ENCODE results near the gene PLAGL1.
"Not testable (repeated sequence)": the region's sequence is repeated elsewhere in the genome, so short reads cannot be mapped to it uniquely, and the experiment has no call there.

The PLAGL1 gene

DNA sequence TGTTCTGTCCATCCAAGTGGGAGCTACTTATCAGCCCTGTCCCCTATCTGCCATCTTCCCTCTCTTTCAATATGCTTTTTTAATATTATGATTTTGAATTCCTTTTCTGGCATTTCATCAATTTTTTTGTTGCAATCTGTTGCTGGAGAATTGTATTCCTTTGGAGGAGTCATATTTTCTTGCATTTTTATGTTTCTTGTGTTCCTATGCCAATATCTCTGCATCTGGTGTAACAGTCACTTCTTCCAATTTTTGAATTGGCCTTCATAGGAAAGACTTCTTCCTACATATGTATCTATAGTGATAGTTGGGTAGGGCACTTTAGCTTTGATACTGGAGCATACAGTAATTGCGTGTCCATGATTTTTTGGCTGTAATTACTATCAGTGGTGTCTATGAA lies 73.7 kb downstream of the PLAGL1 start:
- no peak overlapping the region for H3K9ac ChIP-seq
- H3K4me1 ChIP-seq (ENCODE audit: low read depth, poor library complexity, severe bottlenecking): no peaks in the 10 kb centered on the region

DNA sequence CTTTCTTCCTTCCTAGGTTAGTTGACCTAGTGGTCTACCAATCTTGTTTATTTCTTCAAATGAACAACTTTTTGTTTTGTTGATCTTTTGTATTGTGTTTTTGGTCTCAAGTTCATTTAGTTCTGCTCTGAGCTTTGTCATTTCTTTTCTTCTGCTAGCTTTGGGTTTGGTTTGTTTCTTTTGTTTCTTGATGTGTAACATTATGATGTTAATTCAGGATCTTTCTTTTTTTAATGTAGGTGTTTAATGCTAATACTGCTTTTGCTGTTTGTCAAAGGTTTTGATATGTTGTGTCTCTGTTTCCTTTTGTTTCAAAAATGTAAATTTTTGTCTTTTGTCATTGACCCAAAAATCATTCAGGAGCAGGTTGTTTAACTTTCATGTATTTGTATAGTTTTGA lies 78.1 kb downstream of the PLAGL1 start:
- no peaks in the 10 kb centered on the region for H3K79me2 ChIP-seq (ENCODE audit: insufficient read depth, low read depth)
- no peak overlapping the region for H3K4me3 ChIP-seq (IDR thresholded peaks at IDR 0.05; ENCODE audit: insufficient read depth, low read depth, low read length)
- no peaks in the 10 kb centered on the region for H4K20me1 ChIP-seq (ENCODE audit: insufficient read depth)
- no peak overlapping the region for H3K27ac ChIP-seq
- no peaks in the 10 kb centered on the region for H3K4me1 ChIP-seq (ENCODE audit: low read depth, poor library complexity, severe bottlenecking)
- TF ChIP-seq, protein P1, sequence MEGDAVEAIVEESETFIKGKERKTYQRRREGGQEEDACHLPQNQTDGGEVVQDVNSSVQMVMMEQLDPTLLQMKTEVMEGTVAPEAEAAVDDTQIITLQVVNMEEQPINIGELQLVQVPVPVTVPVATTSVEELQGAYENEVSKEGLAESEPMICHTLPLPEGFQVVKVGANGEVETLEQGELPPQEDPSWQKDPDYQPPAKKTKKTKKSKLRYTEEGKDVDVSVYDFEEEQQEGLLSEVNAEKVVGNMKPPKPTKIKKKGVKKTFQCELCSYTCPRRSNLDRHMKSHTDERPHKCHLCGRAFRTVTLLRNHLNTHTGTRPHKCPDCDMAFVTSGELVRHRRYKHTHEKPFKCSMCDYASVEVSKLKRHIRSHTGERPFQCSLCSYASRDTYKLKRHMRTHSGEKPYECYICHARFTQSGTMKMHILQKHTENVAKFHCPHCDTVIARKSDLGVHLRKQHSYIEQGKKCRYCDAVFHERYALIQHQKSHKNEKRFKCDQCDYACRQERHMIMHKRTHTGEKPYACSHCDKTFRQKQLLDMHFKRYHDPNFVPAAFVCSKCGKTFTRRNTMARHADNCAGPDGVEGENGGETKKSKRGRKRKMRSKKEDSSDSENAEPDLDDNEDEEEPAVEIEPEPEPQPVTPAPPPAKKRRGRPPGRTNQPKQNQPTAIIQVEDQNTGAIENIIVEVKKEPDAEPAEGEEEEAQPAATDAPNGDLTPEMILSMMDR (conservative IDR thresholded peaks at IDR 0.05; ENCODE audit: low read depth, low read length): no peak
- no peak overlapping the region for H3K4me2 ChIP-seq
- H3K9ac ChIP-seq: no peak overlapping the region
- no peaks in the 10 kb centered on the region for H3K36me3 ChIP-seq (ENCODE audit: insufficient read depth)
- no peaks in the 10 kb centered on the region for H3K27me3 ChIP-seq (ENCODE audit: insufficient read depth, low read depth)
- H2AFZ ChIP-seq (ENCODE audit: low read depth): no peak overlapping the region

More for the DNA sequence above, 73.7 kb downstream of the PLAGL1 start:
- Histone ChIP-seq H3K36me3 (ENCODE audit: insufficient read depth) (no peaks in the 10 kb centered on the region), H3K27me3 (ENCODE audit: insufficient read depth, low read depth) (no peaks in the 10 kb centered on the region), H3K4me2 (no peak overlapping the region), H3K27ac (no peak overlapping the region), H2AFZ (ENCODE audit: low read depth) (no peak overlapping the region), H3K79me2 (ENCODE audit: insufficient read depth, low read depth) (no peaks in the 10 kb centered on the region), H4K20me1 (ENCODE audit: insufficient read depth) (no peaks in the 10 kb centered on the region), H3K4me3 (IDR thresholded peaks at IDR 0.05; ENCODE audit: insufficient read depth, low read depth, low read length) (no peak overlapping the region)
- TF ChIP-seq, protein P1 (conservative IDR thresholded peaks at IDR 0.05; ENCODE audit: low read depth, low read length): no peak

DNA sequence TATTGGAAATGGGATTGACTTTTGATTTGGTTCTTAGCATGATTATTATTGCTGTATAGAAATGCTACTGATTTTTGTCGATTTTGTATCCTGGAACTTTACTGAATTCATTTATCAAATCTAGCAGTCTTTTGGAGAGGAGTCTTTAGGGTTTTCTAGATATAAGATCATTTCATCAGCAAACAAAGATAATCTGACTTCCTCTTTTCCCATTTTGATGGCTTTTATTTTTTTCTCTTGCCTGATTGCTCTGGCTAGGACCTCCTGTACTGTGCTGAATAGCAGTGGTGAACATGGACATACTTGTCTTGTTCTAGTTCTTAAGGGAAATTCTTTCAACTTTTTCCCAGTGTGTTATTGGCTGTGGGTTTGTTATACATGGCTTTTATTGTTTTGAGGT lies 79.2 kb downstream of the PLAGL1 start:
- Histone ChIP-seq H2AFZ (ENCODE audit: low read depth) (no peak overlapping the region), H3K4me1 (ENCODE audit: low read depth, poor library complexity, severe bottlenecking) (no peaks in the 10 kb centered on the region), H3K9ac (no peak overlapping the region), H3K79me2 (ENCODE audit: insufficient read depth, low read depth) (no peaks in the 10 kb centered on the region), H3K27ac (no peak overlapping the region), H3K4me2 (no peak overlapping the region), H3K4me3 (IDR thresholded peaks at IDR 0.05; ENCODE audit: insufficient read depth, low read depth, low read length) (no peak overlapping the region), H3K36me3 (ENCODE audit: insufficient read depth) (no peaks in the 10 kb centered on the region), H4K20me1 (ENCODE audit: insufficient read depth) (no peaks in the 10 kb centered on the region), H3K27me3 (ENCODE audit: insufficient read depth, low read depth) (no peaks in the 10 kb centered on the region)
- TF ChIP-seq, protein P1 (conservative IDR thresholded peaks at IDR 0.05; ENCODE audit: low read depth, low read length): no peak

DNA sequence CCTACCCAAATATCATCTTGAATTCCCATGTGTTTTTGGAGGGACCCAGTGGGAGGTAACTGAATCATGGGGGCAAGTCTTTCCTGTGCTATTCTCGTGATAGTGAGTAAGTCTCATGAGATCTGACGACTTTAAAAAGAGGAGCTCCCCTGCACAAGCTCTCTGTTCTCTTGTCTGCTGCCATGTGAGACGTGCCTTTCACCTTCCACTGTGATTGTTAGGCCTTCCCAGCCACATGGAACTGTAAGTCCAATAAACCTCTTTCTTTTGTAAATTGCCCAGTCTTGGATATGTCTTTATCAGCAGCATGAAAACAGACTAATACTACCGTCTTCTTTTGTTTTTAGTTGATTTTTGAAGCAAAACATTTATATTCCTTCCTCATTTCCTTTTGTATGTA lies 91.0 kb downstream of the PLAGL1 start:
- H4K20me1 ChIP-seq (ENCODE audit: insufficient read depth); H3K36me3 ChIP-seq (ENCODE audit: insufficient read depth); H3K79me2 ChIP-seq (ENCODE audit: insufficient read depth, low read depth); H3K9ac ChIP-seq; H3K4me3 ChIP-seq (IDR thresholded peaks at IDR 0.05; ENCODE audit: insufficient read depth, low read depth, low read length); H3K27ac ChIP-seq; H3K4me2 ChIP-seq; H3K27me3 ChIP-seq (ENCODE audit: insufficient read depth, low read depth); H3K4me1 ChIP-seq (ENCODE audit: low read depth, poor library complexity, severe bottlenecking); H2AFZ ChIP-seq (ENCODE audit: low read depth): not testable (repeated sequence)

DNA sequence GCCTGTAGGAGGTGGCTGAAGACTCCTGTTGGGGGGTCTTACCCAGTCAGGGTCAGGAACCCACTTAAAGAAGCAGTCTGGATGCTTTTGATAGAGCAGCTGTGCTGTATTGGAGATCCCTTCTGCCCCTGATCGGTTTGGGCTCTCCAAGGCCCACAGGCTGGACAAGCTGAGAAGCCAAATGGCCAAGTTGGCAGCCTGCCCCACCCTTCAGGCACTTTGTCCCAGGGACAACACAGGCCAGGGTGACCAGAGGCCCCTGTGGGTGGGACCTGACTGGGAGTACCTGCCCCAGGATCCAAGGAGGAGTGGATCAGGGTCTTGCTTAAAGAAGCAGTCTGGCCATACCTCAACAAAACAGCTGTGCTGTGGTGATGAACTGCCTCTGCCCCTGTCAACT lies 95.4 kb downstream of the PLAGL1 start:
- H4K20me1 ChIP-seq (ENCODE audit: insufficient read depth): no peaks in the 10 kb centered on the region
- H3K27me3 ChIP-seq (ENCODE audit: insufficient read depth, low read depth): no peaks in the 10 kb centered on the region
- no peaks in the 10 kb centered on the region for H3K36me3 ChIP-seq (ENCODE audit: insufficient read depth)
- H2AFZ ChIP-seq (ENCODE audit: low read depth): no peak overlapping the region
- H3K9ac ChIP-seq: no peak overlapping the region
- H3K79me2 ChIP-seq (ENCODE audit: insufficient read depth, low read depth): no peaks in the 10 kb centered on the region
- no peak overlapping the region for H3K4me3 ChIP-seq (IDR thresholded peaks at IDR 0.05; ENCODE audit: insufficient read depth, low read depth, low read length)
- H3K4me2 ChIP-seq: no peak overlapping the region
- TF ChIP-seq, protein P1 (conservative IDR thresholded peaks at IDR 0.05; ENCODE audit: low read depth, low read length): no peak
- no peak overlapping the region for H3K27ac ChIP-seq
- H3K4me1 ChIP-seq (ENCODE audit: low read depth, poor library complexity, severe bottlenecking): no peaks in the 10 kb centered on the region

Data from KMS-11 (cell line).